Lung (tissue), 12 donors: ENCODE results near the gene GRID2. TPM values are rescaled to one million over a fixed set of nuclear protein-coding genes. Genes with fewer than 3 reads are reported as not detected.

Source experiments
- ATAC-seq: fragments of 200-7000 bp; cut with Tn5 transposase; one replicate; pipeline ENCODE4 v1.9.1; 2020; ENCODE audit warnings: moderate number of reproducible peaks; ENCODE audit not compliant: insufficient read depth, low FRiP score
- DNase-seq, 3 donors: peaks; one replicate each; pipeline ENCODE4 v3.0.0-alpha.2; 2013 to 2017
- H3K27ac ChIP-seq, 2 donors: one replicate each; pipeline ENCODE4 v1.5.1; 2013; ENCODE audit warnings: mild to moderate bottlenecking in 2 of 2, moderate library complexity in 2 of 2, control low read depth in 1 of 2, inconsistent platforms in 1 of 2, low read depth in 1 of 2, low read length in 1 of 2
- H3K27me3 ChIP-seq, 3 donors: one replicate each; pipeline ENCODE4 v1.5.1; 2013; ENCODE audit warnings: low read length in 2 of 3; ENCODE audit not compliant: control insufficient read depth in 3 of 3, insufficient read depth in 3 of 3
- H3K36me3 ChIP-seq, 4 donors: one replicate each; pipeline ENCODE4 v1.5.1; 2013; ENCODE audit warnings: low read length in 4 of 4, mild to moderate bottlenecking in 1 of 4, moderate library complexity in 1 of 4; ENCODE audit not compliant: control insufficient read depth in 4 of 4, insufficient read depth in 4 of 4
- H3K4me1 ChIP-seq, 5 donors: one replicate each; pipeline ENCODE4 v1.5.1; 2013; ENCODE audit warnings: low read length in 5 of 5, mild to moderate bottlenecking in 2 of 5, moderate library complexity in 1 of 5; ENCODE audit not compliant: control insufficient read depth in 5 of 5, insufficient read depth in 5 of 5
- H3K4me3 ChIP-seq: one replicate; pipeline ENCODE4 v1.5.1; 2013; ENCODE audit warnings: mild to moderate bottlenecking, control low read depth, moderate library complexity
- H3K9ac ChIP-seq, 2 donors: one replicate each; pipeline ENCODE4 v1.5.1; 2013; ENCODE audit warnings: low read length in 2 of 2, control low read depth in 1 of 2; ENCODE audit not compliant: insufficient read depth in 1 of 2
- H3K9me3 ChIP-seq, 4 donors: one replicate each; pipeline ENCODE4 v1.5.1; 2013; ENCODE audit warnings: low read length in 3 of 4, mild to moderate bottlenecking in 1 of 4, moderate library complexity in 1 of 4; ENCODE audit not compliant: control insufficient read depth in 4 of 4, insufficient read depth in 3 of 4
- CTCF ChIP-seq: IDR thresholded peaks from 2 replicates; pipeline ENCODE4 v1.5.1; 2012; ENCODE audit warnings: mild to moderate bottlenecking; ENCODE audit errors: control extremely low read depth, extremely low read depth
- WGBS, 2 donors: extraction: QIAGEN DNeasy Blood & Tissue Kit; methylation state at CpG; one replicate each; pipeline ENCODE4 v1.1.7; 2013; 5-methylcytosine and 5-hydroxymethylcytosine counted together
- polyA plus RNA-seq, 2 donors: library from polyadenylated mRNA; stranded (reverse); fragments of 200-250 nt; gene quantifications; one replicate each; pipeline ENCODE4 v1.2.1, GENCODE V29; 2013
- total RNA-seq, 2 donors: library from RNA; depleted of rRNA in 1 of 2; stranded (reverse); fragments of >200 nt in 1 of 2; gene quantifications; one replicate each; pipeline ENCODE4 v1.2.1, GENCODE V29; 2014 to 2021
- donor health status: control.
- donor health status: control.
- donor health status: Bipolar disorder and iron deficiency.
- donor health status: healthy.
- donor health status: DM: yes; HTN: yes; CAD: no.

Gene GRID2
- total and polyA plus RNA-seq, 4 donors, result 0.09 to 1.3 TPM; not detected in 2

- DNase-seq, result no peak
- no peak for ATAC-seq
- WGBS, 2 donors, result 86 to 93% methylated on average over 2 of the region's 2 CpGs
Observed at GRCh38 chr4:93466446-93466845, 1162.7 kb downstream of the GRID2 start.

GRCh38 chr4:93467484-93468155 lies 1163.9 kb downstream of the GRID2 start:
- ATAC-seq, result no peak
- Histone ChIP-seq H3K9ac (no peak overlapping the region), H3K27ac (no peak overlapping the region), H3K4me3 (no peak overlapping the region), H3K9me3 (no peaks in the 10 kb centered on the region), H3K27me3 (no peaks in the 10 kb centered on the region), H3K4me1 (no peaks in the 10 kb centered on the region), H3K36me3 (no peaks in the 10 kb centered on the region)
- TF ChIP-seq CTCF, result no peak
- DNase-seq, result no peak
- WGBS, 2 donors, result 68 to 81% methylated on average over 1 of the region's 1 CpG

More at GRCh38 chr4:93466446-93466845, 1162.7 kb downstream of the GRID2 start:
- H3K27me3 ChIP-seq, result no peaks in the 10 kb centered on the region
- H3K9ac ChIP-seq, result no peak overlapping the region
- H3K27ac ChIP-seq, result no peak overlapping the region
- TF ChIP-seq CTCF, result no peak
- H3K4me1 ChIP-seq, result peaks cover 0 to 8% (median 0%) of the 10 kb centered on the region in 5 donors
- no peaks in the 10 kb centered on the region for H3K9me3 ChIP-seq
- H3K36me3 ChIP-seq, result no peaks in the 10 kb centered on the region
- H3K4me3 ChIP-seq, result no peak overlapping the region

DNA sequence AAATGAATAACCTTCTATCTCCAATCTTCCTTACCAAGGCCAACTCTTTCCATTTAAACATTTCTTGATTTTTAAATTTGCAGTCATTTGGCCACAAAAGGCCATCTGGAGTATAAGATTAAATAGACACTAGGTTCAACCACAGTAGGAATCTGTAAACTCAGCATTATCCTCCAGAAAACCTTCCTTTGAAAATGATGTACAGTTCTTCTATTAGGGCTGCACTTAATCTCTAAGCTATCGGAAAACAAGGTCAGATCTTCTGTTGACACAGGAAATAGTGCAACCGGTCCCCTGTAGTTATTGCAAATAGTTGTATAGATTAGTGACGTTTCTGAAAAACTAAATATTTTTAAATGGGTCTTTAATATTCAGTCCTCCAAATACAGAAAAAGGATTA lies 1165.8 kb downstream of the GRID2 start:
- Histone ChIP-seq H3K4me1 (no peaks in the 10 kb centered on the region), H3K4me3 (no peak overlapping the region), H3K9me3 (no peaks in the 10 kb centered on the region), H3K9ac (no peak overlapping the region), H3K27me3 (no peaks in the 10 kb centered on the region), H3K36me3 (no peaks in the 10 kb centered on the region), H3K27ac (no peak overlapping the region)
- DNase-seq, result no peak
- no peak for ATAC-seq
- TF ChIP-seq CTCF, result no peak
- WGBS, 2 donors, result 54 to 73% methylated on average over 3 of the region's 3 CpGs

DNA sequence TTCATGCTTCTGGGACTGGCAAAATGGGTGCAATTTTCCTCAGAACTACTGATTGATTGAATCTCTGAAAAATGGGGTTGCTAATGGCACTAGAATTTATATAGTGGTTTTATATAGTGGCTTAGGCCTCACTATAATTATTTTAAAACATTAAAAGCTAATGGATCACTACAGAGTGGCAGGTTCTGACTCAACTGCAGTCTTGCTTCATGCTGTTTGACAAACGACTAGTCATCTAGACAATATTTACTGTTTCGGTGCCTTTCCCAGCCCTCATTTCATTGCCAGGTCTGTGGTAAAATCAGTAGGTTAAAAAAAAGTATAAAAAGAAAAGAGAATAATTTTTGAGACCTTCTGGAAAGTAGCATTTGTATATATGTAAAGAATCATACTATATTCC lies 1172.0 kb downstream of the GRID2 start:
- DNase-seq, result no peak
- Histone ChIP-seq H3K27me3 (no peaks in the 10 kb centered on the region), H3K4me1 (no peaks in the 10 kb centered on the region), H3K36me3 (no peaks in the 10 kb centered on the region), H3K27ac (no peak overlapping the region), H3K4me3 (no peak overlapping the region), H3K9ac (no peak overlapping the region), H3K9me3 (no peaks in the 10 kb centered on the region)
- no peak for ATAC-seq
- 83 to 88% methylated on average over 2 of the region's 2 CpGs for WGBS, 2 donors
- TF ChIP-seq CTCF, result no peak
